Smooth muscle cell (in vitro differentiated cells): ENCODE results near the gene UNG. TPM values are rescaled to one million over a fixed set of nuclear protein-coding genes. Genes with fewer than 3 reads are reported as not detected.
A peak's percentile ranks its signal among the peaks of the same experiment; 100 is the strongest.
"Not testable (repeated sequence)": the region's sequence is repeated elsewhere in the genome, so short reads cannot be mapped to it uniquely, and the experiment has no call there.

ENCODE experiments used
- DNase-seq: peaks from one replicate; lab custom pipeline; 2025; ENCODE audit not compliant: unreplicated experiment; lab: John Stamatoyannopoulos, UW
- H2AFZ ChIP-seq: fragments of 200-600 bp; sonication (generic); 2 replicates; pipeline ENCODE4 v1.6.0; 2016; ENCODE audit warnings: antibody characterized with exemption, low read depth, mild to moderate bottlenecking
- H3F3A ChIP-seq: fragments of 200-600 bp; sonication (generic); 2 replicates; pipeline ENCODE4 v1.6.0; 2017; ENCODE audit warnings: antibody characterized with exemption, low read depth
- H3K27ac ChIP-seq: fragments of 200-600 bp; sonication (generic); 2 replicates; pipeline ENCODE4 v1.5.1; 2016; ENCODE audit warnings: low read depth, mild to moderate bottlenecking
- H3K27me3 ChIP-seq: fragments of 200-600 bp; sonication (generic); 2 replicates; pipeline ENCODE4 v1.6.1; 2016; ENCODE audit warnings: low read depth, mild to moderate bottlenecking
- H3K36me3 ChIP-seq: fragments of 200-600 bp; sonication (generic); 2 replicates; pipeline ENCODE4 v1.5.1; 2016; ENCODE audit warnings: low read depth
- H3K4me1 ChIP-seq: fragments of 200-600 bp; sonication (generic); 2 replicates; pipeline ENCODE4 v1.5.1; 2016; ENCODE audit warnings: low read depth
- H3K4me2 ChIP-seq: fragments of 200-600 bp; sonication (generic); 2 replicates; pipeline ENCODE4 v1.6.0; 2016; ENCODE audit warnings: mild to moderate bottlenecking
- H3K4me3 ChIP-seq: fragments of 200-600 bp; sonication (generic); 2 replicates; pipeline ENCODE4 v1.5.1; 2016; ENCODE audit warnings: mild to moderate bottlenecking
- H3K79me2 ChIP-seq: fragments of 200-600 bp; sonication (generic); 2 replicates; pipeline ENCODE4 v1.6.0; 2016; ENCODE audit warnings: low read depth, mild to moderate bottlenecking
- H3K9ac ChIP-seq: fragments of 200-600 bp; sonication (generic); 2 replicates; pipeline ENCODE4 v1.6.0; 2016; ENCODE audit warnings: low read depth
- H3K9me3 ChIP-seq: fragments of 200-600 bp; sonication (generic); replicated peaks from 2 replicates; pipeline ENCODE4 v1.5.1; 2016; ENCODE audit warnings: low read depth
- H4K20me1 ChIP-seq: fragments of 200-600 bp; sonication (generic); 2 replicates; pipeline ENCODE4 v1.6.0; 2016; ENCODE audit warnings: low read depth
- CTCF ChIP-seq: fragments of 200-600 bp; sonication (generic); IDR thresholded peaks from 2 replicates; pipeline ENCODE4 v1.5.1; 2017; ENCODE audit warnings: borderline replicate concordance, mild to moderate bottlenecking, antibody characterized with exemption; ENCODE audit not compliant: insufficient read depth, poor library complexity, severe bottlenecking
- WGBS: methylation state at CpG from one replicate; pipeline ENCODE4 v1.1.7; 2016; ENCODE audit warnings: low lambda C conversion rate; 5-methylcytosine and 5-hydroxymethylcytosine counted together
- polyA plus RNA-seq: library from polyadenylated mRNA; unstranded; fragments of >200 nt; fragmentation: Nextera tagmentation; extraction: Ambion mirVana; gene quantifications from 2 replicates; pipeline ENCODE4 v1.2.1, GENCODE V29; 2016
- total RNA-seq: library from RNA; depleted of rRNA; stranded (reverse); fragments of >200 nt; gene quantifications from 2 replicates; pipeline ENCODE4 v1.2.3, GENCODE V29; 2014

UNG gene
- 17.1 and 18.2 TPM in 2 replicates for total RNA-seq
- polyA plus RNA-seq, result 22.8 and 27.3 TPM in 2 replicates

GRCh38 chr12:109097435-109098182 is at the start of gene UNG:
Gene UNG, plus strand, starts transcription at chr12:109097597. Its CDS starts 83 bp downstream, at chr12:109097680.
- H3K4me3 ChIP-seq, result peak within 1 kb of the TSS; percentile 82
- H3K27ac ChIP-seq, result peak within 1 kb of the TSS; percentile 59
- peaks cover 4% of the 10 kb centered on the region for H4K20me1 ChIP-seq
- no peaks in the 10 kb centered on the region for H3K9me3 ChIP-seq
- H3K4me1 ChIP-seq, result peaks cover 15% of the 10 kb centered on the region
- peak within 1 kb of the TSS; percentile 93 for H2AFZ ChIP-seq
- H3K4me2 ChIP-seq, result peak within 1 kb of the TSS; percentile 95
- H3K36me3 ChIP-seq, result no peaks in the 10 kb centered on the region
- WGBS, result 1% methylated on average over 31 of the region's 71 CpGs
- H3K9ac ChIP-seq, result peak within 1 kb of the TSS; percentile 70
- peak; percentile 94 for DNase-seq
- H3K79me2 ChIP-seq, result peaks cover 26% of the 10 kb centered on the region
- no peaks in the 10 kb centered on the region for H3K27me3 ChIP-seq
- H3F3A ChIP-seq, result no peaks in the 10 kb centered on the region
- TF ChIP-seq CTCF, result no peak

GRCh38 chr12:109048706-109049105 is 48.7 kb upstream of the UNG start:
- WGBS, result 87% methylated on average over 3 of the region's 3 CpGs
- not testable (repeated sequence) for H3K4me1 ChIP-seq

GRCh38 chr12:109049794-109050193 is 47.6 kb upstream of the UNG start:
- H3K4me1 ChIP-seq, H4K20me1 ChIP-seq, H3K4me3 ChIP-seq, H3K4me2 ChIP-seq, H3K27me3 ChIP-seq, DNase-seq, H3K27ac ChIP-seq, H3K9me3 ChIP-seq, H3K9ac ChIP-seq, H3K36me3 ChIP-seq, H2AFZ ChIP-seq, H3K79me2 ChIP-seq, H3F3A ChIP-seq: not testable (repeated sequence)
- WGBS, result 89% methylated on average over 8 of the region's 8 CpGs

More at GRCh38 chr12:109048706-109049105, 48.7 kb upstream of the UNG start:
- H3K27me3 ChIP-seq, H3K4me2 ChIP-seq, H3K9ac ChIP-seq, H2AFZ ChIP-seq, DNase-seq, H3K9me3 ChIP-seq, H4K20me1 ChIP-seq, H3F3A ChIP-seq, H3K4me3 ChIP-seq, H3K27ac ChIP-seq, H3K36me3 ChIP-seq, H3K79me2 ChIP-seq: not testable (repeated sequence)

- 40% methylated on average over 6 of the region's 6 CpGs for WGBS
- no peak overlapping the region for H3K27ac ChIP-seq
These were observed 45.3 kb upstream of the UNG start for GRCh38 chr12:109052097-109052413.

More at GRCh38 chr12:109052097-109052413, 45.3 kb upstream of the UNG start:
- peaks cover 6% of the 10 kb centered on the region for H3K4me1 ChIP-seq
- H3K79me2 ChIP-seq, result peaks cover 9% of the 10 kb centered on the region
- H3K9me3 ChIP-seq, result no peaks in the 10 kb centered on the region
- H3F3A ChIP-seq, result no peaks in the 10 kb centered on the region
- H3K27me3 ChIP-seq, result no peaks in the 10 kb centered on the region
- peak overlapping the region; percentile 99 for H2AFZ ChIP-seq
- H3K4me2 ChIP-seq, result peak overlapping the region; percentile 93
- no peak for TF ChIP-seq CTCF
- H4K20me1 ChIP-seq, result no peaks in the 10 kb centered on the region
- H3K36me3 ChIP-seq, result no peaks in the 10 kb centered on the region
- peak overlapping the region; percentile 97 for H3K4me3 ChIP-seq
- peak overlapping the region; percentile 87 for H3K9ac ChIP-seq
- no peak for DNase-seq
